LoVo (cell line): ENCODE measurements around the gene GPR15LG.
"Not testable (repeated sequence)": the region's sequence is repeated elsewhere in the genome, so short reads cannot be mapped to it uniquely, and the experiment has no call there.

ENCODE experiments used
- DNase-seq: peaks from one replicate; pipeline ENCODE4 v3.0.0-alpha.2; 2016; ENCODE audit warnings: low spot score

GPR15LG gene

GRCh38 chr10:84166620-84167288 lies 6.8 kb upstream of the GPR15LG start:
- no peak for DNase-seq

GRCh38 chr10:84167289-84167653 lies 6.3 kb upstream of the GPR15LG start:
- not testable (repeated sequence) for DNase-seq

DNA sequence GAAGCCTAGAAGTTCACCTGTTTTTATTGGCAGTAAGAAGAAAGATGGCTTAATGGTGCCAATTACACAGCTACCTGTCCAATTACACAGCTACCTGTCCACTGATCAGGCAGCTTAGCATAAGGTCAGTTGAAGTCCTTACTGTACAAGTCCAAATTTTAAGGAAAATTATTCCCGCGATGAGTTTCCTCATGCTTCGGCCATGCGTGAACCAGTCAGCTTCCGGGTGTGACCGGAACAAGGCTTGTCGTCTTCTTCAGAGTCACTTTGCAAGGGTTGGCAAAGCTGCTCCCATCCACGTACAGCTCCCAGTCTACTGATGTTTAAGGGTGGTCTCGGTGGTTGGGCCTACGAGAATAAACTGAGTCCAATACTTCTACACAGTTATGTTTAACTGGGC lies 5.2 kb upstream of the GPR15LG start:
- DNase-seq: not testable (repeated sequence)

DNA sequence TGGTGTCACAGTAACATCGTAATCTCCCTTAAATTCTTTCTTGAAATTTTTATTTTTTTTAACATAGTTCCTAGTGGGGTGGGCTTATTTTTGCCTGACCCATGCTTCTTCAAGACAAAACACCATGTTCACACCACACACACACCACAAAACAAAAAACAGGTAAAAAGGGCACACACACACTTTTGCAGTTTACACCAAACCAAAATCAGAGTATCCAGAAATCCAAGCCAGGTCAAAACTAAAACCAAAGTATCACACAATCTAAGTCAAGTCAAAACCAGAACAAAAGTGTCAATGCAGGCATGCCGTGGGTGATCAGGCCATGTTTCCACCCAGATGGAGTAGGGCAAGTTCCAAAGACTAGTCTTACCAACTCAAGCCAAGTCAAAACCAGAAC lies 2.4 kb upstream of the GPR15LG start:
- not testable (repeated sequence) for DNase-seq

- not testable (repeated sequence) for DNase-seq
These were observed 1.7 kb upstream of the GPR15LG start for GRCh38 chr10:84171700-84172466.

DNA sequence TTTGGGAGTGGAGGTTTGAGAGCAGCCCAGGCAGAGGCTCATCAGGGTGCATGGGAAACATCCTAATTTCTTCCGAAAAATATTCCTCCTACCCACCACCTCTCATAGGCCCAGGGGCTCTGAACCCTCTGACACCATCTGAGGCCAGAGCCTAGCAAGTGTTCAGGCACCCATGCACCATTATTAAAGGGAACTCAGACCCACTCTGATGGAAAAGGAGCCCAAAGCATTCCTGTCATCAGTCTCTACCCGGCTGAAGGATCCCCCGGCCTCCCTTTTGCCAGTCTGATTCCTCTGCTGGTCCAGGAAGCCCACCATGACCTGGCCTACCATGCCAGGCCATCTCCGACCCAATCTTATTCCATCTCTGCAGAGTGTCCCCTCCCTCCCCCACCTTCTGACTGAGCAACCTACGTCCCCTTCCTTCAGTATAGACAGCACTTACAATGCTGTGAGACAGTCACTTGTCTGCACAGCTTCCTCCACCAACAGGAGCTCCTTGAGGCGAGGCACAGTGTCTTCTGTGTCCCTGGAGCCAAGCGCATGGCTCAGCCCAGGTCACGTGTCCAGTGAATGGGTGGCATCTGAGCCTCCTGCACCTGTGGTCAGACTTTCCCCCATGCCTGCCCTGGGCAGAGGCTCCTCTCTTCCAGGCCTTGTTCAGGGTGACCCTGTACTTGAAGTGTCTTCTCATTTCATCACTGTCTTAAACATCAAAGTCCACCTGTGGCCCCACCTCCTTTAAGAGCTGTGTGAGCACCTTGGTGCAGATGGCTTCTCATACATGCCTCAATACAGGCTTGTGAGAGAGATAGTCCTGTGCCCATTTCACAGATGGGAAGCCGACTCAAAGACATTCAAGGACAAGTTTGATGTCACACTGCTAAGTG lies 889 bp upstream of the GPR15LG start:
- no peak for DNase-seq

DNA sequence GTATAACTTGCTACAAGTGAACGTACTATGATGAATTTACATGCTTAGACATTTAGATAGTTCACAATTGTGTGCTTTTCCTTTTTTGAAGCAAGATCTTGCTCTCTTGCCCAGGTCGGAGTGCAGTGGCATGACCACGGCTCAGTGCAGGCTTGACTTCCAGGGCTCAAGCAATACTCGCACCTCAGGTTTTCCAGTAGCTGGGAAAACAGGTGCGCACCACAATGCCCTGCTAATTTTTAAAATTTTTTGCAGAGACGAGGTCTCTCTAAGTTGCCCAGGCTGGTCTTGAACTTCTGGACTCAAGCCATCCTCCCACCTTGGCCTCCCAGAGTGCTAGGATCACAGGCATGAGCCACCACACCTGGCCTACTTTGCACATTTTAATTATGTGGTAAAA lies 1.8 kb downstream of the GPR15LG start:
- no peak for DNase-seq

- no peak for DNase-seq
These were observed 2.8 kb downstream of the GPR15LG start for GRCh38 chr10:84176351-84176750.

GRCh38 chr10:84176836-84177474 lies 3.4 kb downstream of the GPR15LG start:
- DNase-seq: no peak

DNA sequence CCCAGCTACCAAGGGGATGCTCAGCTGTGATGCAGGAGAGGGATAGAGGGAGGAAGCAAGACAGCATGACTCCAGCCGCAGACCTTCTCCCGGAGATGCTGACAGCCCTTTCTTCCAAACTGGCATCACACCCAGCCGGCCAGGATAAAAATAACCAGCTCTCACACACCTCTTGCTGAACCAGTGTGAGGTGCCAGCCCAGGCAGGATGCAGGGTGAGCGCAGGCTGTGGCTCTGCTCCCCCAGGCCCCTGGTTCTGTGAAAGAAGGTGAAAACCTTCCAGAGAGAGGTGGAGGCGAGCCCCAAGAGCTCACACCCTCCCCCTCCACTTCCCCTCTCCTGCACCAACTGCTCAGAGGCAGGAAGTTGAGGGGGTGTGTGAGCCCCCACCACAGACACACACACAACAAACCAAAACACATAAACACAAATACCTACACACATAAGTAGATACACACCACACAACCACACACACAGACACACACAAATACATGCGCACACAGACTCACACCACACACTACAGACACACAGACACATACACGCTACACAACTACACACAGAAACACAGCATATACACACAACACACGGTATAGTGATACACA lies 4.0 kb downstream of the GPR15LG start:
- no peak for DNase-seq

- DNase-seq: no peak
These were observed 4.6 kb downstream of the GPR15LG start for GRCh38 chr10:84178160-84178609.

GRCh38 chr10:84179059-84179710 lies 5.6 kb downstream of the GPR15LG start:
- no peak for DNase-seq

- DNase-seq: not testable (repeated sequence)
These were observed 6.8 kb downstream of the GPR15LG start for GRCh38 chr10:84180386-84180785.

GRCh38 chr10:84181631-84182030 lies 8.0 kb downstream of the GPR15LG start:
- DNase-seq: no peak

- no peak for DNase-seq
These were observed 10.9 kb downstream of the GPR15LG start for GRCh38 chr10:84184517-84184916.

DNA sequence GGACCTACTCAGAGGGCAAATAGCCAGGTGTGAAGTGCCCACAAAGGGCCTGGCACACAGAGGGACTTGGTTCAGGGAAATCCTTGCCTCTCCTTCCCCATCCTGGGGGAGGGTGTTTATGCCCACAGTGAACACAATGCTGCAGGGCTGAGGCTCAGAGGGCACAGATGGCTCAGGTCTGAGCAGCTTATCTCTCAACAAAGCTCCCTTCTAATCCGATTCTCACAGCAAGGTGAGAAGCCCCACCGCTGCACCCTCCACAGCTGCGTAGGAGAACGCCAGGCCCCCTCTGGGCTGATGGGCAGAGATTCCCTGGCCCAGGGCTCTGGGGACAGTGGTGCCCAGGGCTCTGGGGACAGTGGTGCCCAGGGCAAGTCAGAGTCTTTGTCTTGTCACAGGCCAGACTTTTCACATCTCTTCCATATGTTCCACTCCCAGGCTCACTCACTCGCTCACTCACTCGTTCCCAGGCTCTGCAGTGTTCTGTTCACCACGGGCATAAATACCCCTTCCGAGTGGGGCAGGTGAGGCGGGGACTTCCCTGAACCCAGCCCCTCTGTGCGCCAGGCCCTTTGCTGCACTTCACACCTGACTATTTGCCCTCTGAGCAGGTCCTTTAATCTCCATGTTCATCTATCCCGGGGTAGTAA lies 12.1 kb downstream of the GPR15LG start:
- no peak for DNase-seq

DNA sequence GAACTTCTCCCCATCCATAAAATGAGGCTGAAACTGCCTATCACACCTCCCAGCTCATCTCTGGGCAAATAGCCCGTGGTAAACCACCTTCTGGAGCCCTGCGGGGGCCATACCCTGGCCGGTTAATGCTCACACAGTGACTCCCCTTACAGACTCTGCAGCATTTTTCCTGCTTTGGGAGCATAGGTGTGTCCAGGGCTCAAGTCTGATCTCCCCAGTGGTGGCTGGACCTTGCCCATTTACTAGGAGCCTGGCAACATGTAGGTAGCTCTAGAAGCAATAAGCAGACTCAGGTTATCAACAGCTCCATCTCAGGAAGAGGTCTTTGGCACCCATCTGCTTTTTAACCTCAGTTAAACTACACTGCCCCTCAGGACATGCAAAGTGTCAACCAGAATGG lies 15.2 kb downstream of the GPR15LG start:
- no peak for DNase-seq

DNA sequence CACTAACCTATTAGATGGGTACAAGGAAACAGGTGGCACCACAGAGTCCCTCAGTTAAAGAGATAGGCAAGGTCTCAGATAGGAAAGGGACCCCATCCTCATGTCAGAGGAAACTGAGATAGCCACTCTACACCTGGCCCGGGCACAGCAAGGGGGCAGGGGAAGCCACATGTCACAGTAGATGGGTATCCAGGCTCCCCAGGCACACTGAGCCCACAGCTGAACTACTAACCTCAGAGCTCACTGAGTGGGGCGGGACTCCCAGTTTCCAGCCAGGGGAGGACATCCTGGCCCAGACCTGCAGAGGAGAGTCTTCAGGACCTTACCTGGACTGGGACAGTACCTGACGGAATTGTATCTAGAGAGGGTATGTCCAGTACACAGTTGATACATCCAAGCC lies 17.0 kb downstream of the GPR15LG start:
- no peak for DNase-seq

DNA sequence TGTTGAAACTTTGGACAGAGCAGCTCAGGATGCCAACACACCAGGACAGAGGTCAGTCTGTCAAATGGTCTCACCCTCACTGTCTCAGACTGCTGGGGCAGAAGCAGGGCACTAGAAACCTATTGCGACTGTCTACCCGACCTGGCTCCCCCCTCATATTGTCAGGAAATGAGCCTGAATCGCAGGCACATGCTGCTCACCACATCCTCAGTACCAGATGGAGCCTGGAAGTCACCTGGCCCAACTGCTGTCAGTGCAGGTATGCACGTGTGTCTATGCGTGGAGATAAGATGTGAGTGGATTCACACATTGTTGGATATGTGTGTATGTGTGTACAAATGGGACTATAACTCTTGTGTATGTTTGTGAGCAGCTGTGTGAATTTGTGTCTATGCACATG lies 17.5 kb downstream of the GPR15LG start:
- DNase-seq: no peak

DNA sequence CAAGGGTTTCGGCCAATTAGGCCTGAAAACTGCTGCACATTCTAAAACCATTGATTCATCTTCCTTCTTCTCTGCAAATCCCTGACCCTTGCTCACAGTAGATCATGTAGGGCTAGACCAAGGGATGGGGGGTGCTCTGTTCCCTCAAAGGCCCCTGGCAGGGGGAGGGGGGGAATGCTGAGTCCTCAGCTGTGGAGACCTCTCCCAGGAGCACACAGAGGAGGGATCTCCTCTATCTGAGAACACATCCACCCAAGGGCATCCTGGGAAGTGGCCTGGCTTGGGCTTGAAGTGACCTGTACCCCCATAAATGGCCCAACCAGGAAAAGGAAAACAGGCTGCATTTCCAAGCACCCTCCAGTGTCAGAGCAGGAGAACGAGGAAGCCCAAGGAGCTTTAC lies 19.7 kb downstream of the GPR15LG start:
- DNase-seq: no peak
